PC-9 (cell line): ENCODE results near the gene TEPSIN. TPM values are rescaled to one million over a fixed set of nuclear protein-coding genes. Genes with fewer than 3 reads are reported as not detected.
A peak's percentile ranks its signal among the peaks of the same experiment; 100 is the strongest.

Source experiments
- BruUV-seq: library from RNA; stranded (reverse); fragments of 400-500 nt; replicated peaks from 2 replicates; lab custom pipeline; 2021; lab: Mats Ljungman, UMichigan
- CTCF ChIA-PET: fragments of 300-600 bp; sonication (Branson Sonifier 250); formaldehyde crosslinking; loops from one replicate; lab custom pipeline; 2022; ENCODE audit warnings: antibody characterized with exemption; lab: Charles Lee
- POLR2A ChIA-PET: fragments of 300-600 bp; sonication (Branson Sonifier 250); formaldehyde crosslinking; loops from one replicate; lab custom pipeline; 2022; ENCODE audit warnings: antibody characterized with exemption; ENCODE audit not compliant: unreplicated experiment; lab: Charles Lee
- DNase-seq, 2 experiments: peaks; one replicate each; pipeline versions ENCODE4 v3.0.0 to v3.0.0-alpha.2; 2015 to 2022; ENCODE audit warnings: mixed read lengths in 1 of 2
- H2AFZ ChIP-seq: fragments of 200-600 bp; sonication (generic); 2 replicates; pipeline ENCODE4 v1.8.1; 2017; ENCODE audit warnings: antibody characterized with exemption
- H3F3A ChIP-seq: fragments of 200-600 bp; sonication (generic); 2 replicates; pipeline ENCODE4 v1.8.1; 2017; ENCODE audit warnings: antibody characterized with exemption, mild to moderate bottlenecking, low read depth; ENCODE audit not compliant: insufficient read depth
- H3K27ac ChIP-seq: fragments of 200-600 bp; sonication (generic); 2 replicates; pipeline ENCODE4 v1.6.1; 2016; ENCODE audit warnings: mixed run types
- H3K27me3 ChIP-seq: fragments of 200-600 bp; sonication (generic); 2 replicates; pipeline ENCODE4 v1.6.1; 2016; ENCODE audit warnings: low read depth, mixed run types; ENCODE audit not compliant: insufficient read depth
- H3K36me3 ChIP-seq: fragments of 200-600 bp; sonication (generic); 2 replicates; pipeline ENCODE4 v1.6.1; 2016; ENCODE audit warnings: low read depth, mixed run types
- H3K4me1 ChIP-seq: fragments of 200-600 bp; sonication (generic); replicated peaks from 2 replicates; pipeline ENCODE4 v1.6.1; 2016; ENCODE audit warnings: mixed run types; ENCODE audit not compliant: insufficient read depth
- H3K4me2 ChIP-seq: fragments of 200-600 bp; sonication (generic); 2 replicates; pipeline ENCODE4 v1.6.1; 2017; ENCODE audit warnings: mixed run types
- H3K4me3 ChIP-seq: fragments of 200-600 bp; sonication (generic); 2 replicates; pipeline ENCODE4 v1.6.1; 2016; ENCODE audit warnings: mixed run types
- H3K79me2 ChIP-seq: fragments of 200-600 bp; sonication (generic); 2 replicates; pipeline ENCODE4 v1.6.1; 2017; ENCODE audit warnings: low read depth, mixed run types
- H3K9me2 ChIP-seq: fragments of 200-600 bp; sonication (generic); 2 replicates; pipeline ENCODE4 v1.8.1; 2017; ENCODE audit warnings: mild to moderate bottlenecking; ENCODE audit not compliant: insufficient read depth
- H3K9me3 ChIP-seq: fragments of 200-600 bp; sonication (generic); 2 replicates; pipeline ENCODE4 v1.8.1; 2016; ENCODE audit warnings: low read depth; ENCODE audit not compliant: insufficient read depth
- H4K20me1 ChIP-seq: fragments of 200-600 bp; sonication (generic); 2 replicates; pipeline ENCODE4 v1.8.1; 2017; ENCODE audit not compliant: insufficient read depth
- CTCF ChIP-seq: fragments of 200-600 bp; sonication (generic); conservative IDR thresholded peaks from 2 replicates; pipeline ENCODE4 v1.6.1; 2017; ENCODE audit warnings: mixed run types, antibody characterized with exemption, mild to moderate bottlenecking, moderate library complexity
- EZH2 ChIP-seq: fragments of 200-600 bp; sonication (generic); IDR thresholded peaks from 2 replicates; pipeline ENCODE4 v1.8.0; 2017; ENCODE audit warnings: antibody characterized with exemption, low read depth
- intact Hi-C: fragments of 100-400 bp; cut with micrococcal nuclease; formaldehyde crosslinking; loops from one replicate; pipeline ENCODE4 v1.10.0; 2022; ENCODE audit not compliant: unreplicated experiment
- total RNA-seq: library from RNA; stranded (reverse); gene quantifications from 2 replicates; pipeline ENCODE4 v1.2.3, GENCODE V29; 2021

The TEPSIN gene
- total RNA-seq, 1 experiment from 2014 or later = 35.0 TPM

DNA sequence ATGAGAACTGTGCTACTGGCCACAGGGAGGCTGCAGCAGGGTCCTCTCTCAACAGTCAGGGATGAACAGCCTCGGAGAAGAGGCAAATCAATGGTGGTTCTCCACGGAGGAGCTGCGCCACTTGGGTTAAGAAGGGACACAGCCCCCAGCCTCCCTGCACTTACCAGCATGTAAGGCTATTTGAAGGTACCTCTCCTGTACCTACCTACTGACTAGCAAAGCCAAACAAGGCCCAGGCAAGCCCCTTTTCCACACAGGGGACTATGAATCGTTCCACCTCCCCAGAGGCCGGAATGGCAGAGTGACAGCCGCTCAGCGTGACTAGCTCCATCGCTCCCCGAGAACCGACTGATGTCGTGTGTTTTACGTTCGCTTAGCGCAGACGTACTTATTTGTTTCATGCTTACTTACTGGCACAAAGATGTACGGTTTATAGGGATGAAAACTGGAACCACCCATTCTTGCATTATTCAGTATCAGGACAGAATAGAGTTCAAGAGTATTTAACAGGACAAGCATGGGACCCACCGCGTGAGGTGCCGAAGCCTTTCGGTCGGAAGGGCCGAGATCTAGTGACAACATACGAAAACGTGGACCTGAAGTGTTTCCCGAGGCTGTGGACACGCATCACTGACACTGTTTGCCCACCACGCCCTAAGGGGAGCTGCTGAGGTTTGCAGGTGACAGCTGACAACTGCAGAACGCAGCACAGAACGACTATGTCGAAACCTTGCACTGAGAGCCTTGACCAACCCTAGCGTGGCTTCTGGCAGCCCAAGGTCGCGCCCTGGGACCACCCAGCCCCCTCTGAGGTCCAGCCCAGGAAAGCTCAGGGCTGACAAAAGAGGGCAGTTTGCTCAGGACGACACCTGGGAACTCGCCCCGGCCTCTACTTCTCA lies 1.0 kb downstream of the TEPSIN start:
- Histone ChIP-seq H3F3A (no peaks in the 10 kb centered on the region), H3K36me3 (no peaks in the 10 kb centered on the region), H4K20me1 (no peaks in the 10 kb centered on the region; the same call in 1 of the 2 replicates), H3K27me3 (no peaks in the 10 kb centered on the region), H3K27ac (no peak overlapping the region), H3K79me2 (peaks cover 15% of the 10 kb centered on the region), H2AFZ (0 out of 2 replicates have a peak overlapping the region, but pooled peaks have one; percentile 79), H3K4me2 (peak overlapping the region; percentile 82), H3K4me1 (peaks cover 6% of the 10 kb centered on the region; the same call in 1 of the 2 replicates), H3K9me2 (no peaks in the 10 kb centered on the region), H3K4me3 (peak overlapping the region; percentile 75), H3K9me3 (no peaks in the 10 kb centered on the region)
- ChIA-PET CTCF (no interaction called here), POLR2A (interaction anchor here (0.5 kb wide), 1 partner anchor 15 kb away, joined by 4 read pairs; the partner anchor contains the start of gene CEP131)
- no peak for TF ChIP-seq EZH2
- no peak for TF ChIP-seq CTCF
- intact Hi-C loops = no loop called here
- BruUV-seq = no TSS peak
- DNase-seq = no peak

DNA sequence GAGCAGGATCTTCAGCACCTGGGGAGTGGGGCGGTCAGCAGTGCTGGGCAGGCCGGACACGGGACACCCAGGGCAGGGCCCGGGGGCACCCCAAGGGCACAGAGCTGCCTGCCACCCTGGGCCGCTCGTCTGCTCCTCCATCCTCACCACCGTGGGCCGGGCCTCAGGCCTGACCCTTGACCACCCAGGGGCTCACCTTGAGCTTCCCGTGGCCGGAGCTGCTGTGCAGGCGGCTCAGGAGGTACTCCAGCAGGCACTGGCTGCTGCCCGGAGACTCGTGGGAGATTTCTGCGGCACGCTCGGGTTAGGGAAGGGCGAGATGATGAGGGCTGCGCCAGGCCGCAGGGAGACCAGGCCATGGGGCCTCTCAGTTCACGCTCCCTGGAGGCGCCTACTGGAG lies 2.1 kb downstream of the TEPSIN start:
- no TSS peak for BruUV-seq
- DNase-seq = no peak
- no peaks in the 10 kb centered on the region for H3K9me2 ChIP-seq
- H3K36me3 ChIP-seq = no peaks in the 10 kb centered on the region
- no peaks in the 10 kb centered on the region for H3F3A ChIP-seq
- no peaks in the 10 kb centered on the region for H3K9me3 ChIP-seq
- H3K4me2 ChIP-seq = no peak overlapping the region
- no peak overlapping the region for H2AFZ ChIP-seq
- H3K4me3 ChIP-seq = no peak overlapping the region
- TF ChIP-seq EZH2 (no peak), CTCF (no peak)
- peaks cover 6% of the 10 kb centered on the region; the same call in 1 of the 2 replicates for H3K4me1 ChIP-seq
- no peaks in the 10 kb centered on the region; the same call in 1 of the 2 replicates for H4K20me1 ChIP-seq
- H3K27me3 ChIP-seq = no peaks in the 10 kb centered on the region
- peaks cover 15% of the 10 kb centered on the region for H3K79me2 ChIP-seq
- no peak overlapping the region for H3K27ac ChIP-seq
- ChIA-PET POLR2A (no interaction called here), CTCF (no interaction called here)
- intact Hi-C loops = no loop called here

DNA sequence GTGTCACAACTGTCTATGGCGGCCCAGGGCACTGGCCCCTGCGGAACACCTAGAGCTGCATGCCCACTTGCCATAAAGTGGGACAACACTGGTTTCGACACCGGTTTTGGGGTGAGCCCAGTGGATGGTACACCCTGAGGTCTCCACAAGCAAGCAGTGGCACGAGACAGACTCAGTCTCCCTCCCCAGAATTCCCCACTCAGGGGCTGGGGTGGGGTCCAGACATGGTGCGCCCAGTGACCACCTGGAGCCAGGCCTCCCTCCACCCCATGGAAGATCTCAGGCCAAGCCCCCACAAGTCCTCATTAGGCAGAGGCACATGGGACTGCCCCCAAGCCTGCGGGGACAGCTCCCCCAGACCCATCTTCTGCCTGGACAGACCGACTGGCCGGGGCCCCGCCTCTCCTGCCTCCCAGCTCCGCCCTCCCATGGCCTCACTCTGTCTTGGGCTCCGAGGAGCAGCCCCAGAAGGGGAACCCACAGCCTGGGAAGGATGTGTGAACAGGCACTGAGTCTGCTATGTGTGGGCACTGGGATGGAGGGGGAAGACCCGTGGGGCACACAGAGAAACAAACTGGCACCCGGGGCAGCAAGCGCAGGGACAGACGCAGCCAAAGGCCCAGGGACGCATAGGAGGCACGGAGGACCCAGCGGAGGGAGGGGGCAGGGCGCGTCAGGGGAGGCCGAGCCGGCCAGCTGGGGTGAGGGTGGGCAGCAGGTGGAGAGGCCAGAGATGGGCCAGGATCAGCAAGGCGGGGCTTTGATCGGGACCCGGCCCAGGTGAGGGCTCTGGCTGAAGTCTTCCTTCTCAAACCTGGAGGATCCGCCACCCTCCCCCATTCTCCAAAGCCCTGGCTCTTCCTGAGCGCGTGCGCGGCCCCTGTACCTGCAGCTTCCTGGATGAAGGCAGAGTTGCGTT lies 2.8 kb downstream of the TEPSIN start:
- CTCF ChIA-PET = no interaction called here
- H3K9me2 ChIP-seq = no peaks in the 10 kb centered on the region
- POLR2A ChIA-PET = no interaction called here
- intact Hi-C loops = no loop called here
- peaks cover 15% of the 10 kb centered on the region for H3K79me2 ChIP-seq
- TF ChIP-seq CTCF = no peak
- TF ChIP-seq EZH2 = no peak
- no peak overlapping the region for H3K4me2 ChIP-seq
- no peaks in the 10 kb centered on the region for H3K9me3 ChIP-seq
- no peaks in the 10 kb centered on the region for H3K27me3 ChIP-seq
- H3F3A ChIP-seq = no peaks in the 10 kb centered on the region
- no peaks in the 10 kb centered on the region; the same call in 1 of the 2 replicates for H4K20me1 ChIP-seq
- BruUV-seq = no TSS peak
- no peak overlapping the region for H3K4me3 ChIP-seq
- DNase-seq = no peak
- H3K4me1 ChIP-seq = peaks cover 6% of the 10 kb centered on the region; the same call in 1 of the 2 replicates
- no peak overlapping the region for H3K27ac ChIP-seq
- H3K36me3 ChIP-seq = no peaks in the 10 kb centered on the region
- H2AFZ ChIP-seq = no peak overlapping the region
